HG03575 (cell line): ENCODE data around the gene GNB2.

ENCODE experiments used
- ATAC-seq: cut with Tn5 transposase; IDR thresholded peaks from one replicate; pipeline ENCODE4 v1.9.1; 2021; ENCODE audit not compliant: unreplicated experiment, insufficient number of reproducible peaks, low FRiP score; ENCODE audit errors: extremely low read depth

Gene GNB2

GRCh38 chr7:100679129-100679926, 5.8 kb downstream of the GNB2 start:
- no peak for ATAC-seq

DNA sequence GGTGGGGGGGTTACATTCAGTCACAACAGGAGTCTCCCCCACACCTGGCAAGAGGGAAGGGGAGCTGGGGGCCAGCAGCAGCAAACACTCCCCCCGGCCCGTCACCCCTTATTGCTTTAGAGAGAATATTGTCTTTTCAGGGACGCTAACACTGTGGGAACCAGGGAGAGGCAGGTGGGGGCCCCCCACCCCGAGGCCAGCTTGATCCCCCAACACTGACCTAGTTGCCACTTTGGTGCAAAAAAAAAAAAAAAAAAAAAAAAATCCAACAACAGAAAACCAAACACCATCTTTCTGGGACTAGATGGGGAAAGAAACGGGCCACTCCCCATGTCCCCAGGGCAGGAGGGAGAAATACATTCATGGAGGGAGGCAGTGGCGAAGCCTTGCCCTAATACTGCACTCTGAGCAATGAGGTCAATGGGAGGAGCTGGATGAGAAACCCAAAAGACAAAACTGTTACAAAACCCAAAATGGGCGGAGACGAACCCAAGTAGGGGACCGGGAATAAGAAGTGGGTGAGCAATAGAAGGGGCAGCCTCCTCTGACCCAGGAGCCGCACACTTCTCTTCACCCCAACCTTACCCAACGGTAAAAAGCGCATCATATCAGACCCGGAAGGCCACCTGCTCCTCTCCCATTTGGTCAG, 6.5 kb downstream of the GNB2 start:
- no peak for ATAC-seq

- ATAC-seq, result no peak
These were observed 7.2 kb downstream of the GNB2 start for GRCh38 chr7:100680576-100681271.

GRCh38 chr7:100681491-100682227, 8.1 kb downstream of the GNB2 start:
- no peak for ATAC-seq

GRCh38 chr7:100682228-100682741, 8.7 kb downstream of the GNB2 start:
- ATAC-seq, result no peak

- no peak for ATAC-seq
These were observed 9.6 kb downstream of the GNB2 start for GRCh38 chr7:100682991-100683658.

DNA sequence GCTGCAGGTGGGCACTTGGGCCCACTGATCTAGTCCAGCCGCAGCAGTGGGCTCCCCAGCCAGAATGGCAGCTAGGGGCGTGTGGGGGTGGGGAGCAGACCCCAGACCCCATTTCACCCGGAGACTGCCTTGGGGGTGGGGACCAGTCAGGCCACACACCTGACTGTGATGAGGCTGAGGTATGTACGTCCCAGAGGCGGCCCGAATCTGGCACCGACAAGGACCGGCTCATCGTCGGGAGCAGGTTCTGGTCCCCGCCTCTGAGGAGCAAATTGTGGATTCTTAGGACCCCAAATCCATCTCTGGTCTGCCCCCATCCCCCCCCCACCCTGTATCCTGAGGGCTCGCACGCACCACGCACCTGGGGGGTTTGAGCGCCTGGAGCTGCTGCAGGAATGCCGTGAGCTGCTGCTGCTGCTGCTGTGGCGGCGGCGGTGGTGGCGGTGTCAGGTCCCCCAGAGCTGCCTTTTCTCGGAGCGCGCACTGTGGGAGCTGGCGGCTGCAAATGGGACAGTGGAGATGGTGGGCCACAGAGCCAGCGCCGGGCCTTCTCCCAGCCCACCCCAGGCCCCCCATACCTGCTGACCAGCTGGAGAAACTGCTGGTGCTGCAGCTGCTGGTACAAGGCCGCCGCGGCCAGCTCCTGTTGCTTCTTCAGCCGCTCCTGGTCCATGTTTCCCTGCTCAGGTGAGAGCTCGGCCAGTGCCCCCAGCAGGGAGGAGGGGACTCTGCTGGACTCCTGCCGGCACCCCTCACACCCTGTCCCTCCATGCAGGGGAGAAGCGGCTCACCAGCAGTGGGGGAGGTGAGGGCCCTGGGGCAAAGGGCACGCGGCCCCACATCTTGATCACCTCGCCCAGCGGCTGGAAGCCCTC, 10.4 kb downstream of the GNB2 start:
- no peak for ATAC-seq

GRCh38 chr7:100684534-100685042, 11.0 kb downstream of the GNB2 start:
- ATAC-seq, result no peak

- no peak for ATAC-seq
These were observed 11.6 kb downstream of the GNB2 start for GRCh38 chr7:100685049-100685605.

DNA sequence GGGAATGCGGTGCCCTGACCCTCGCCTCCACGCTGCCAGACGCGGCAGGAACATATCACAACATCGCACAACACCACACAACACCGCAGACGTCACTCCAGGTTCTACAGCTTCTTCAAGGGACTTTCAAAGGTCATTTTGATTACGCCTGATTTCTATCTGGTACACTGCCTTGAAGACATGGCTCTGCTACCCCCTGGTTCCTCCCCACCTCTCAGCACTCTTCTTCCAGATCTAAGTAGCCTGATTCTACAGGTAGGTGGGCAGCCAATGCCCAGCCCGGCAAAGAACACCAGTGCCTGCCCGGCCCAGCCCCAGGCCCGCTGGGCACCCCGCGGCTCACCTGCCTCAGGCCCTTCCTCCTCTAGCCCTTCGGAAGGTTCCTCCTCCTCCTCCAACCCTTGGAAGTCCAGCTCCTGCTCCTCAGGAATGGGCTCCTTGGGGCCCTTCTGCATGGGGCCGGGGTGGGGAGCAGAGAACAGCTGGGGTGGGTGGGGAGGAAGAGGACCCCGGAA, 12.1 kb downstream of the GNB2 start:
- ATAC-seq, result no peak

- ATAC-seq, result no peak
These were observed 12.8 kb downstream of the GNB2 start for GRCh38 chr7:100686201-100686821.

DNA sequence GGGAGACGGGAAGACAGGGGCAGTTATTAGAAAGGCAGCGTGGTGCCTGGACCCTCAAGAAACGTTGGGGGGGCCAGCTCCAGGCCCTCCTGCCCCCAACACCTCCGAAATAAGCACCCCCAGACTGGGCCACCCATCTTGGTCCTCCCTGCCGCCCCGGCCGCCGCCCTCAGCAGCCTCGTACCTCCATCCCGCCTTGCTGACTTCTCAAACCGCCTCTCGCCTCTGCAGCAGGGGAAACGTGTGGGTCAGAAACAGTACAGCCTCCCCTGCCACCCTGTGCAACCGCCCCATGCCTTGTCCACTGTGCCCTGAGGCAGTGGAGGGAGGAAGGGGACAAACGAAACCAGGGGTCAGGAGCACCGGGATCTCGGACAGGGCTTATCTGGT, 13.3 kb downstream of the GNB2 start:
- no peak for ATAC-seq

GRCh38 chr7:100687261-100687660, 13.7 kb downstream of the GNB2 start:
- no peak for ATAC-seq

GRCh38 chr7:100687751-100688300, 14.3 kb downstream of the GNB2 start:
- ATAC-seq, result no peak

GRCh38 chr7:100688326-100688860, 14.9 kb downstream of the GNB2 start:
- no peak for ATAC-seq
